Measurements from ENCODE around the gene RIT1.

RIT1 gene

GRCh38 chr1:155892796-155893195, 18.4 kb downstream of the RIT1 start:
- Histone ChIP-seq H3K4me1 (no peaks in the 10 kb centered on the region), H3K27me3 (no peaks in the 10 kb centered on the region), H3K9me3 (no peaks in the 10 kb centered on the region), H3K4me3 (ENCODE audit: low read depth, low read length) (no peak overlapping the region), H3K36me3 (peaks cover 6% of the 10 kb centered on the region)
- TF ChIP-seq CTCF (IDR thresholded peaks at IDR 0.05; ENCODE audit: low read depth, low read length), result no peak
- DNase-seq, result no peak

- TF ChIP-seq CTCF (IDR thresholded peaks at IDR 0.05; ENCODE audit: low read depth, low read length), result no peak
- Histone ChIP-seq H3K4me1 (no peaks in the 10 kb centered on the region), H3K36me3 (no peaks in the 10 kb centered on the region), H3K27me3 (no peaks in the 10 kb centered on the region), H3K4me3 (ENCODE audit: low read depth, low read length) (no peak overlapping the region), H3K9me3 (no peaks in the 10 kb centered on the region)
- DNase-seq, result no peak
Measured at GRCh38 chr1:155890251-155890650, 20.9 kb downstream of the RIT1 start.

GRCh38 chr1:155889566-155889965, 21.6 kb downstream of the RIT1 start:
- Histone ChIP-seq H3K4me3 (ENCODE audit: low read depth, low read length) (no peak overlapping the region), H3K36me3 (no peaks in the 10 kb centered on the region), H3K9me3 (no peaks in the 10 kb centered on the region), H3K4me1 (no peaks in the 10 kb centered on the region), H3K27me3 (no peaks in the 10 kb centered on the region)
- DNase-seq, result no peak
- TF ChIP-seq CTCF (IDR thresholded peaks at IDR 0.05; ENCODE audit: low read depth, low read length), result no peak

GRCh38 chr1:155888481-155888880, 22.7 kb downstream of the RIT1 start:
- Histone ChIP-seq H3K27me3 (no peaks in the 10 kb centered on the region), H3K4me1 (no peaks in the 10 kb centered on the region), H3K4me3 (ENCODE audit: low read depth, low read length) (no peak overlapping the region), H3K36me3 (no peaks in the 10 kb centered on the region), H3K9me3 (no peaks in the 10 kb centered on the region)
- no peak for DNase-seq
- no peak for TF ChIP-seq CTCF (IDR thresholded peaks at IDR 0.05; ENCODE audit: low read depth, low read length)

- TF ChIP-seq CTCF (IDR thresholded peaks at IDR 0.05; ENCODE audit: low read depth, low read length), result no peak
- Histone ChIP-seq H3K4me1 (no peaks in the 10 kb centered on the region), H3K36me3 (peaks cover 16% of the 10 kb centered on the region), H3K4me3 (ENCODE audit: low read depth, low read length) (no peak overlapping the region), H3K9me3 (no peaks in the 10 kb centered on the region), H3K27me3 (no peaks in the 10 kb centered on the region)
- no peak for DNase-seq
Measured at GRCh38 chr1:155884982-155885381, 26.2 kb downstream of the RIT1 start.

- Histone ChIP-seq H3K36me3 (peaks cover 16% of the 10 kb centered on the region), H3K9me3 (no peaks in the 10 kb centered on the region), H3K27me3 (no peaks in the 10 kb centered on the region), H3K4me1 (no peaks in the 10 kb centered on the region), H3K4me3 (ENCODE audit: low read depth, low read length) (no peak overlapping the region)
- no peak for DNase-seq
- TF ChIP-seq CTCF (IDR thresholded peaks at IDR 0.05; ENCODE audit: low read depth, low read length), result no peak
Measured at GRCh38 chr1:155884031-155884960, 26.9 kb downstream of the RIT1 start.
